NCI-H2227 (cell line): ENCODE measurements around the gene CDH8.

Experiments used
- DNase-seq: peaks from one replicate; lab custom pipeline; 2025; ENCODE audit not compliant: unreplicated experiment; lab: John Stamatoyannopoulos, UW

CDH8 gene

GRCh38 chr16:61871837-61872777 is 164.1 kb downstream of the CDH8 start:
- no peak for DNase-seq

GRCh38 chr16:61862221-61863155 is 173.8 kb downstream of the CDH8 start:
- DNase-seq = no peak

GRCh38 chr16:61858988-61859387 is 177.2 kb downstream of the CDH8 start:
- DNase-seq = no peak

DNA sequence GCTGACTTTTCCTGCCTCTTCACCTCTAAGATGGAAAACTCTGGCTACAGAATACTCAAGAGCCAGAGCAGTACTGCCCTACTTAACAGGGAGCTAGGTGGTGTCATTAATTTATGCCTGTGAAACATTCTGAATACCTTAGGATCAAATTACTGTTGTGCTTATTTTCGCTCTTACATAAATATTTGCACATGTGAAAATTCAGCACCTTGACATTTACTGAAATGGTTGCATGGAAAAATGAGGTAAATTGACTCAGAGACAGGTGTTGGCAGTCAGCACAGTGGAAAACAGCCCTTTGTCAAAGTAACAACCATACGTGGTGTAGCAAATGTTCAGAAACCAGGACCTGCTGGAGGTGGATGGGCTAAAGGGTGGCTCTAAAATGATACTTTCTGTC is 193.6 kb downstream of the CDH8 start:
- DNase-seq = no peak

GRCh38 chr16:61836804-61837393 is 199.3 kb downstream of the CDH8 start:
- no peak for DNase-seq

- DNase-seq = no peak
Measured at GRCh38 chr16:61834082-61834481, 202.2 kb downstream of the CDH8 start.

DNA sequence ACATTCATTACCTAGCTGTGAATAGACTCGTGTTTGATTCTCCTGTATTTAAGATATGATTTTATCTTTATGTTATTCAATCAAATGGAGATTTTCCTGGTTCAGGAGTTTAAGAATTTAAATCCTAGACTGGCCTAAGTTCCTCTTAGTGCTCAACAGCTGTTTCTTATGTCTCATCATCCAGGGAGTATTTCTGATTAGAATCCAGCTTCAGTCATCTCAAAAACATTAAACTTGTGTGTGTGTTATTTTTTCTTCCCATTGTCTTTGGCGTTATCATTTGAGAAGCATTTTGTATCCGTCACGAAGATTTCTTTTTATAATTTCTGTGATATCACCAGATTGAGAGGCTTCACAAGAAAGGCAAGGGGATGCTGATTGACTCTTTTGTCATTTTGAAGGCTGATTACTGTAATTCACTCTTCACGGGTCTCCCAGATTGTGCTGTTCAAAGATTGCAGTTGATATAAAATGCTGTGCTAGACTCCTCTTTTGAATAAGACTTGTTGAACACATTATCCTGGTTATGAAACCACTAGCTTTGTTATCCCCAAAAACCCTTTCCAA is 204.8 kb downstream of the CDH8 start:
- DNase-seq = peak; percentile 75

GRCh38 chr16:61829631-61830030 is 206.6 kb downstream of the CDH8 start:
- DNase-seq = peak; percentile 35

DNA sequence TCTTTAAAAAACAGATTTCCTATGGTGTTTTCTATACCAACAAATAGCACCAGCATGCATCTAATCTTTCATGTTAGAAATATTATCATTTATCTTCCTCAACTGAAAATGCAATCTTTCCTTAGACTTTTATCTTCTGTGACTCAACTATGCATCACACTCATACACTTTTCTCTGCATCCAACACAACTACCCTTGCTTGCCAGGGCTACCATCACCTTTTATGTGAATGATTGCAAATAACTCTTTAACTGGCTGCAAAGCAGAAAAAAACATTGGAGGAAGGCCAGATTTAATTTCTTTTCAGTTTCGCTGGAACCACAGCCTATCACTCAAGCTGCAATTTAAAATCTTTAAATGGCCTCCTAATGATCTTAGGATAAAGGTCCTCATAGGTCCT is 212.9 kb downstream of the CDH8 start:
- no peak for DNase-seq

DNA sequence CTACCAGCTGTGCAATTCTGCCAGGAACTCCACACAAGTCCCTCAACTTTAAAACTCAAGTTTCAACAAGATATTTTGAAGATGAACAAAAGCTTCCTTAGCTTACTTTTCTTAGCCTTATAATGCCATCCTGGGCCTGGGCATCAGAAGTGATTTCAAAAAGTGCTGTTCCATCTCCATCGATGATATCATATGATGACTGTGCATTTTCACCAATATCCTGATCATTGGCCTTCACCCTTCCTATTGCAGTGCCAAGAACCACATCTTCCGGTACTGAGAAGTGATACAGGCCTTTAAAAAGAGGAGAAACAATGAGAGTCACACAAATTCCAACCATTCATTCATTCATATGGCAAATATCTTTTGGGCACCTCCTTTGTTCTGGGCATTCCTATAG is 215.4 kb downstream of the CDH8 start:
- no peak for DNase-seq

DNA sequence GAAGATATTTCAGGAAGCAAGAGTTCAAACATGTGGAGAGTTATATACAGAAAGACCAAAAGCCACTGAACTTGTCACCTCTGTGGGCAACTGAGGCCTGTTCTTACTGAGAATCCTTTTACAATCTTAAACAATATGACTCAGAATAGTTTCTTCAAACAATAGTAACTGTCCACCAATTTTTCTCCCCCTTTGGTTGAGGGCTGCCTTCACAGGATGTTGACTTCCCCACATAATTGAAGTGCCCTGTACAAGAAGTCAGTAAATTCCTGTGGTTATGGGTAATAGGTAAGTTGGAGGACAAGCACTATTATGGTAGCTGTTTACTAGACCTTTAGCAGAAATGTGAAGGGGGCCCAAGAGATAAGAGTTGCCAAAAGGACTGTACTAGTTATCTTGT is 215.8 kb downstream of the CDH8 start:
- DNase-seq = no peak

GRCh38 chr16:61818850-61819249 is 217.4 kb downstream of the CDH8 start:
- no peak for DNase-seq

- DNase-seq = no peak
Measured at GRCh38 chr16:61817583-61818278, 218.5 kb downstream of the CDH8 start.

GRCh38 chr16:61814726-61815347 is 221.4 kb downstream of the CDH8 start:
- no peak for DNase-seq

DNA sequence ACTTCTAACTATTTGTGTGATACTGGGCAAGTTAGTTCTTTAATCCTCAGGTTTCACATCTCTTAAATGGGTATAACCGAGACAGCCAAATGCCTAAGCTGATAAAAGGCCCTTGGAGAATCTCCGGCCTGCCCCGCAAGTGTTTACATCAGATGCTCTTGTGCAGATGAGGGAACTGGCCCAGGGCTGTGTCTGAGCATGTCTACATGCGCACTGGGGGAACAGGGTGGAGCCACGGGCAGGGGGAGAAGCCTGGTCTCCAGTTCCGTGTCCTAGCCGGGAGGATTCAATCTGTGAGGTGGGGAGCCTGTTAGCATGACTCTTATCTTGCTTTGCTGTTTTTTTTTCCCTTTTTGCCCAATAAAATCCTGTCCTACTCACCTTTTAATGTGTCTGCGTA is 222.9 kb downstream of the CDH8 start:
- no peak for DNase-seq

DNA sequence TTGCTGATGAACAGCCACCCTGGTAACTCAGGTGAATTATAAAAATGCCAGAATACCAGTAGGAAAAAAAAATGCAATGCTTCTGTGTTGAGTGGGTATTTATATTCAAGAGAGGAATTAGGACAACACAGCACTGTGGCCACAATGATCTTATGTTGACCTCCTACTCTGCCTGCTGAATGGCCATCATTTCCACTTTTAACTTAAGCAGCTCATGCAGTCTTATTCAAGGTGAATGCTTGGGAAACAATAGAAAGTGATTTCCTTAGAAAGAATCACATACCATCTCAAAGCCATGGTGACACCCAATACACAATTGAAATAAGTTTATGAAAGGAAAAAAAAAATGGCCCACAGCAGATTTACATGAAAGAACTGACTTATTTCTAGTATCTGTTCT is 224.0 kb downstream of the CDH8 start:
- no peak for DNase-seq

GRCh38 chr16:61807551-61807950 is 228.7 kb downstream of the CDH8 start:
- no peak for DNase-seq

DNA sequence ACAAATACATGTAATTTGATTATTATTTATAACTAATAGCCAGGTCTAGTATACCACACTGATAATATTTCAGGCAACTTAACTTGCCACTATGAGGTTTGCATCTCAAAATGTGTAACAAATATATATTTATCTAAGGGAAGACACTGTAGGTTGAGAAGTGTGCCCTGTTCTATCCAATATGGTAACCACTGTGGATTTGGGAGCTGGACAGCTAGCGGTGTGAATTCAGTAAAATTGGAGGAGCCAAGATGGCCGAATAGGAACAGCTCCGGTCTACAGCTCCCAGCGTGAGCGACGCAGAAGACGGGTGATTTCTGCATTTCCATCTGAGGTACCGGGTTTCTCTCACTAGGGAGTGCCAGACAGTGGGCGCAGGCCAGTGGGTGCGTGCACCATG is 235.0 kb downstream of the CDH8 start:
- peak; percentile 2 for DNase-seq

GRCh38 chr16:61798741-61799140 is 237.5 kb downstream of the CDH8 start:
- no peak for DNase-seq

GRCh38 chr16:61797961-61798507 is 238.2 kb downstream of the CDH8 start:
- DNase-seq = no peak
